Body of pancreas (tissue), 4 donors: Measurements from ENCODE around the gene MUC5B. TPM values are rescaled to one million over a fixed set of nuclear protein-coding genes. Genes with fewer than 3 reads are reported as not detected.
A peak's percentile ranks its signal among the peaks of the same experiment; 100 is the strongest.

Experiments
- ATAC-seq: fragments of 150-250 bp; one replicate; pipeline ENCODE4 v1.9.1; 2016
- DNase-seq, 4 donors: peaks; one replicate each; pipeline ENCODE4 v3.0.0-alpha.2; 2019
- H3K27ac ChIP-seq, 4 donors: fragments of 200-600 bp; sonication (generic); 1 replicate in 3 of 4; 2 replicates in 1 of 4; pipeline versions ENCODE4 v1.5.1 to v1.6.1; 2016 to 2019; ENCODE audit warnings: mild to moderate bottlenecking in 1 of 4, mixed read lengths in 1 of 4, moderate library complexity in 1 of 4
- H3K27me3 ChIP-seq, 2 donors: fragments of 200-600 bp; sonication (generic); one replicate each; pipeline ENCODE4 v1.6.0; 2016; ENCODE audit warnings: mild to moderate bottlenecking in 1 of 2
- H3K36me3 ChIP-seq, 2 donors: fragments of 200-600 bp; sonication (generic); replicated peaks in 1 of 2; 2 replicates each; pipeline ENCODE4 v1.5.1; 2016; ENCODE audit warnings: low read depth in 2 of 2; ENCODE audit not compliant: insufficient read depth in 1 of 2
- H3K4me1 ChIP-seq: fragments of 200-600 bp; sonication (generic); one replicate; pipeline ENCODE4 v1.6.0; 2016
- H3K4me3 ChIP-seq, 2 donors: fragments of 200-600 bp; sonication (generic); 1 replicate in 1 of 2; 2 replicates in 1 of 2; pipeline ENCODE4 v1.5.1; 2016 to 2019
- H3K9me3 ChIP-seq, 3 donors: fragments of 200-600 bp; sonication (generic); 1 replicate in 2 of 3; 2 replicates in 1 of 3; pipeline ENCODE4 v1.5.1; 2016
- POLR2A ChIP-seq, 3 donors: fragments of 450-650 bp; IDR thresholded peaks; one replicate each; pipeline ENCODE4 v1.6.1; 2016; ENCODE audit warnings: antibody characterized with exemption in 3 of 3, mild to moderate bottlenecking in 2 of 3
- WGBS, 2 donors: methylation state at CpG; one replicate each; pipeline ENCODE4 v1.1.5; 2017; 5-methylcytosine and 5-hydroxymethylcytosine counted together
- intact Hi-C: fragments of 100-400 bp; cut with DNase I; formaldehyde crosslinking; loops from one replicate; pipeline ENCODE4 v1.15.1; 2023
- total RNA-seq, 2 donors: library from RNA; depleted of rRNA; stranded (reverse); fragments of >200 nt; gene quantifications; one replicate each; pipeline ENCODE4 v1.1.0, GENCODE V29; 2016
- TF ChIP-seq, protein P1 (sequence below), 7 experiments: fragments of 450-650 bp in 4 of 7; fragments of 200-600 bp in 3 of 7; sonication (generic) in 3 of 7; IDR thresholded peaks; one replicate each; pipeline ENCODE4 v1.5.1; 2016 to 2019; ENCODE audit warnings: antibody characterized with exemption in 7 of 7

The MUC5B gene
- total RNA-seq, 2 donors from 2014 or later: 4.6 to 11.4 TPM

DNA sequence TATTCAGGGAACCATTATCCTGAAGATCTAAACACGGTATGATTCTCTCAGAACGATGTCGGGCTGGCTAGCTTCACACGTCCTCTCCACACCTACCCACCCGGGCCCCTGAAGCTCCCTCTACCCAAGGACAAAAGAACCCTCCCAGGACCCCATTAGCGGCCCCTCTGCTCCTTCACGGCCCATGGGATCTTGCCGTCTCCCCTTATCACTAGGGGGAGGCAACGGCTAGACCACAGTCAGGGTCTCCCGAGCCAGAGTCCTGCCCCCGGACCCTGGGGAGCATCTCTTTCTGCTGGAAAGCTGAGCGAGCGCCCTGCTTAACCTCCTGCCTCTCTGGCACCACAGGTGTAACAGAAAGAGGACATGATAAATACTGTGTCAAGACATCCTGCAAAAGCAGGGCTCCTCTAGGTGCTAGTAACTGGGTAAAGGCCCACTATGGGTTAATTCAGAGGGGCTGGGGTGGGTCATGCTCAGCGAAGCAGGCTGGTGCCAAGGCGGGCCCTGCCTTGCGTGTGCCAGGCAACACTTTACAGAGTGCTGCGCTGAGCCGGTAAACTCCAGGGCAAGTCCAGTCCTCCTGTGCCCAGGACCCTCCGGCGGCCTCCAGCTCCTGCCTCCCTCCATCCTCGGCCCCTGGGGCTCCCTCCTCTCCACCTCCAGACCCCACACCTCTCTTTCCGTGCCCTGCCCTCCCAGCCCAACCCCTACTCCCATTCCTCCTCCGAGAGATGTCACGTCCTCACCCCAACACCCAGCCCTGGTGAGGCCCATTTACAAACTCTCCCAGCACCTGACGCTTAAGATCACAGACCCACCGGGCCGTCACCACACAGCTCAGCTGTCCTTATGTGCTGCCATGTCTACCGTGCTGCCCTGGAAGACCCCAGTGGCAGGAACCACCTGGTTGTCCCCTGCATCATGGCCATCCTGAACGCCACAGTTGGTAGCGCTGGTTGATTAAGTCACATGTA, 83.6 kb downstream of the MUC5B start:
- peaks cover 83% of the 10 kb centered on the region for H3K4me1 ChIP-seq
- intact Hi-C loops: no loop called here

DNA sequence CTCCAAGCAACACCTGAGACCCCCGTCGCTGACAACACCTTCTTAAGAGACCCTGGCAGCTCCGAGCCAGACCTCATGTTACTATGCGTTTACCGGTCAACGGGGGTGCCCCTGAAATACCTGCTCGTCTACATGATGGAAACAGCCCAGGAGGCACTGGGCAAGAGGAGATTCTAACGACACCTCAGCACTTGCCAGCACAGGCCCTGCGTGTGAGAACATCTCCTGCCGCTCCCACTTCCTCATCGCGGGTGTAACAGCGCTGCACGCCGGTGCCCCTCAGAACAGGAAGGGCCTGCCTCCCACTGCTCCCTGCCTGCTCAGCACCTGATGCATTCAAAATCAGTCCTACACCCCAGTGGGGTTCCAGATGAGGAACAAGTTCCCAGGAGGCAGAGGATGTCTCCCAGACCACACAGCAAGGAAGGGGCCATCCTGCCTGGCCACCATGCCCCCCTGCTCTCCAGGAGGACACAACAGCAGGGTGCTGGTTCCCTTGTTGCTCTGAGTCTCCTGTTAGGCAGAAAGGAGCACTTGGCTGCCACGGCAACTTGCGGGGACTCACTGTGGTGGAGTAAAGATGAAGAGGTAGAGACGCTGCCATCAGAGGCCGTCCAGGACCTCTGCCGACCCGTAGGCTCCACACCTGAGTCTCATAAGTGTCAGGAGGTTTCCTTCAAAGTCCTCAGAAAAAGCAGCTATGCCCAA, 84.5 kb downstream of the MUC5B start:
- Histone ChIP-seq H3K9me3 (no peaks in the 10 kb centered on the region), H3K4me1 (peaks cover 75% of the 10 kb centered on the region), H3K27ac (peak overlapping the region; percentile 76 to 97 (median 94)), H3K27me3 (no peaks in the 10 kb centered on the region), H3K4me3 (no peak overlapping the region), H3K36me3 (no peaks in the 10 kb centered on the region)
- TF ChIP-seq POLR2A (IDR thresholded peaks at IDR 0.05): peak in 1 of 3 donors; percentile 9
- TF ChIP-seq, protein P1, sequence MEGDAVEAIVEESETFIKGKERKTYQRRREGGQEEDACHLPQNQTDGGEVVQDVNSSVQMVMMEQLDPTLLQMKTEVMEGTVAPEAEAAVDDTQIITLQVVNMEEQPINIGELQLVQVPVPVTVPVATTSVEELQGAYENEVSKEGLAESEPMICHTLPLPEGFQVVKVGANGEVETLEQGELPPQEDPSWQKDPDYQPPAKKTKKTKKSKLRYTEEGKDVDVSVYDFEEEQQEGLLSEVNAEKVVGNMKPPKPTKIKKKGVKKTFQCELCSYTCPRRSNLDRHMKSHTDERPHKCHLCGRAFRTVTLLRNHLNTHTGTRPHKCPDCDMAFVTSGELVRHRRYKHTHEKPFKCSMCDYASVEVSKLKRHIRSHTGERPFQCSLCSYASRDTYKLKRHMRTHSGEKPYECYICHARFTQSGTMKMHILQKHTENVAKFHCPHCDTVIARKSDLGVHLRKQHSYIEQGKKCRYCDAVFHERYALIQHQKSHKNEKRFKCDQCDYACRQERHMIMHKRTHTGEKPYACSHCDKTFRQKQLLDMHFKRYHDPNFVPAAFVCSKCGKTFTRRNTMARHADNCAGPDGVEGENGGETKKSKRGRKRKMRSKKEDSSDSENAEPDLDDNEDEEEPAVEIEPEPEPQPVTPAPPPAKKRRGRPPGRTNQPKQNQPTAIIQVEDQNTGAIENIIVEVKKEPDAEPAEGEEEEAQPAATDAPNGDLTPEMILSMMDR (IDR thresholded peaks at IDR 0.05): no peak
- 40 to 52% methylated on average over 15 to 21 of the region's 21 CpGs for WGBS, 2 donors
- ATAC-seq (no peak), DNase-seq (peak in 2 of 4 donors; percentile 28 to 54)
- intact Hi-C loops: no loop called here

More for the DNA sequence above, 83.6 kb downstream of the MUC5B start:
- TF ChIP-seq, protein P1 (IDR thresholded peaks at IDR 0.05): no peak
- no peak for TF ChIP-seq POLR2A (IDR thresholded peaks at IDR 0.05)
- ATAC-seq (no peak), DNase-seq (no peak)
- Histone ChIP-seq H3K36me3 (no peaks in the 10 kb centered on the region), H3K27me3 (no peaks in the 10 kb centered on the region), H3K9me3 (no peaks in the 10 kb centered on the region), H3K27ac (peak overlapping the region; percentile 64 to 95 (median 84)), H3K4me3 (no peak overlapping the region)
- 61 to 67% methylated on average over 28 to 30 of the region's 30 CpGs for WGBS, 2 donors

DNA sequence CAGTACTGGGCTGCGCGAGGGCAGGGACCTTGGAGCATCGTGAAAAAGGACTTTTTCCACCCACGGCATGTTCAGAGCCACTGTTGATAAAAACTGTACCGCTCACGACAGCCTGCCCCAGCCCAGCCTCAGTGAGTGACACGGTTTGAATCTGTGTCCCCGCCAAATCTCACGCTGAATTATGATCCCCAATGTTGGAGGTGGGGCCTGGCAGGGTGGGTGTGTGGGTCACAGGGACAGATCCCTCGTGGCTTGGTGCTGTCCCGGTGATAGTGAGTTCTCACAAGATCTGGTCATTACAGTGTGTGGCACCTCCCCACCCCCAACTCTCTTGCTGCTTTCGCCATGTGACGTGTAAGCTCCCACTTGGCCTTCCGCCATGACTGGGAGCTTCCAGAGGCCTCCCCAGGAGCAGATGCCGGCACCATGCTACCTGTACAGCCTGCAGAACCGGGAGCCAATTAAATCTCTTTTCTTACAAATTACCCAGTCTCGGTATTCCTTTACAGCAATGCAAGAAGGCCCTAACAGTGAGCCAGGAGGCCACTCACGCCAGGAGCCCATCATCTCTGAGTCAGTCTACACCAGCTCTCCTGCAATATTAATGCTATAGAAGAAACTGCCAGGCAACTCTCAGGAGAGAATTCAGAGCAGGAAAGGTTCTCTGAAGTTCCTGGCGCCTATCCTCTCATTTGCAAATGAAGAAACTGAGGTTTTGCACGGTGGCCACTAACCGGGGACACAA, 85.3 kb downstream of the MUC5B start:
- H3K27ac ChIP-seq: peak overlapping the region; percentile 76 to 97 (median 94)
- intact Hi-C loops: no loop called here
- H3K4me1 ChIP-seq: peaks cover 66% of the 10 kb centered on the region

More for the DNA sequence above, 85.3 kb downstream of the MUC5B start:
- Histone ChIP-seq H3K9me3 (no peaks in the 10 kb centered on the region), H3K36me3 (no peaks in the 10 kb centered on the region), H3K27me3 (no peaks in the 10 kb centered on the region), H3K4me3 (peak overlapping the region; percentile 13 to 71)
- DNase-seq: peak; percentile 67 to 83 (median 78)
- 27 to 35% methylated on average over 17 to 21 of the region's 21 CpGs for WGBS, 2 donors
- TF ChIP-seq, protein P1 (IDR thresholded peaks at IDR 0.05): no peak
- no peak for TF ChIP-seq POLR2A (IDR thresholded peaks at IDR 0.05)
- ATAC-seq: no peak
